Bronchial epithelial cell (primary cell): ENCODE results near the gene ZNF133. TPM values are rescaled to one million over a fixed set of nuclear protein-coding genes. Genes with fewer than 3 reads are reported as not detected.

ENCODE experiments used
- DNase-seq: peaks from one replicate; pipeline ENCODE4 v3.0.0-alpha.2; 2010; ENCODE audit warnings: low read depth
- FAIRE-seq: peaks from 2 replicates; lab custom pipeline; 2011; peaks lifted over from hg19 to GRCh38; lab: Jason Lieb, UNC
- H3K27me3 ChIP-seq: 2 replicates; pipeline ENCODE4 v1.5.1; 2011; ENCODE audit warnings: low read length; ENCODE audit not compliant: control insufficient read depth, insufficient read depth
- H3K36me3 ChIP-seq: 2 replicates; pipeline ENCODE4 v1.5.1; 2011; ENCODE audit warnings: low read length; ENCODE audit not compliant: control insufficient read depth, insufficient read depth
- H3K4me3 ChIP-seq: 2 replicates; pipeline ENCODE4 v1.5.1; 2011; ENCODE audit warnings: mild to moderate bottlenecking, low read depth, low read length, control low read depth
- total RNA-seq: library from RNA; depleted of rRNA; stranded (reverse); fragments of >200 nt; gene quantifications from 2 replicates; pipeline ENCODE4 v1.2.1, GENCODE V29; 2014
- TF ChIP-seq, protein P1 (sequence below): IDR thresholded peaks from 2 replicates; pipeline ENCODE4 v1.5.1; 2011; ENCODE audit warnings: mild to moderate bottlenecking, moderate library complexity, low read length, control low read depth, inconsistent platforms; ENCODE audit not compliant: insufficient read depth, severe bottlenecking

The ZNF133 gene
- total RNA-seq, 1 donor from 2014 or later = 30.8 TPM

DNA sequence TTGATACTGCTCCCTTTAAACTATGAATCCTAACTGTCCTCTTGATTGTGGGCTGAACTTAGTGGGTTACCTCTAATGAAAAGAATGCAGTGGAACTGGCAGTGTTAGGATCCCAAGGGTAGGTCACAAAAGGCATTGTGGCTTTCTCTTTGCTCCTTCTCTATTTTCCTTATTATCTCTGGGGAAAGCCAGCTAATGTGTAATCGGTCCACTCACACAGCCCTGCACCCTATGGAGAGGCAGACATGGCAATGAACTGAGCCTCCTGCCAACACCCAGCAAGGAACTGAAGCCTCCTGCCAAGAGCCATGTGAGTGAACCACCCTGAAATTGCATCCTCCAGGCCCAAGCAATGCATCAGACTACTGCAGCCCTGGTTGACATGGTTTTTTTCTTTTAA, 24.6 kb upstream of the ZNF133 start:
- FAIRE-seq = no peak
- no peak overlapping the region for H3K4me3 ChIP-seq
- TF ChIP-seq, protein P1, sequence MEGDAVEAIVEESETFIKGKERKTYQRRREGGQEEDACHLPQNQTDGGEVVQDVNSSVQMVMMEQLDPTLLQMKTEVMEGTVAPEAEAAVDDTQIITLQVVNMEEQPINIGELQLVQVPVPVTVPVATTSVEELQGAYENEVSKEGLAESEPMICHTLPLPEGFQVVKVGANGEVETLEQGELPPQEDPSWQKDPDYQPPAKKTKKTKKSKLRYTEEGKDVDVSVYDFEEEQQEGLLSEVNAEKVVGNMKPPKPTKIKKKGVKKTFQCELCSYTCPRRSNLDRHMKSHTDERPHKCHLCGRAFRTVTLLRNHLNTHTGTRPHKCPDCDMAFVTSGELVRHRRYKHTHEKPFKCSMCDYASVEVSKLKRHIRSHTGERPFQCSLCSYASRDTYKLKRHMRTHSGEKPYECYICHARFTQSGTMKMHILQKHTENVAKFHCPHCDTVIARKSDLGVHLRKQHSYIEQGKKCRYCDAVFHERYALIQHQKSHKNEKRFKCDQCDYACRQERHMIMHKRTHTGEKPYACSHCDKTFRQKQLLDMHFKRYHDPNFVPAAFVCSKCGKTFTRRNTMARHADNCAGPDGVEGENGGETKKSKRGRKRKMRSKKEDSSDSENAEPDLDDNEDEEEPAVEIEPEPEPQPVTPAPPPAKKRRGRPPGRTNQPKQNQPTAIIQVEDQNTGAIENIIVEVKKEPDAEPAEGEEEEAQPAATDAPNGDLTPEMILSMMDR = no peak
- H3K27me3 ChIP-seq = no peaks in the 10 kb centered on the region
- no peaks in the 10 kb centered on the region for H3K36me3 ChIP-seq
- DNase-seq = peak; percentile 58

GRCh38 chr20:18265441-18265840, 22.9 kb upstream of the ZNF133 start:
- TF ChIP-seq, protein P1 = no peak
- DNase-seq (no peak), FAIRE-seq (no peak)
- no peaks in the 10 kb centered on the region for H3K36me3 ChIP-seq
- no peak overlapping the region for H3K4me3 ChIP-seq
- H3K27me3 ChIP-seq = no peaks in the 10 kb centered on the region

DNA sequence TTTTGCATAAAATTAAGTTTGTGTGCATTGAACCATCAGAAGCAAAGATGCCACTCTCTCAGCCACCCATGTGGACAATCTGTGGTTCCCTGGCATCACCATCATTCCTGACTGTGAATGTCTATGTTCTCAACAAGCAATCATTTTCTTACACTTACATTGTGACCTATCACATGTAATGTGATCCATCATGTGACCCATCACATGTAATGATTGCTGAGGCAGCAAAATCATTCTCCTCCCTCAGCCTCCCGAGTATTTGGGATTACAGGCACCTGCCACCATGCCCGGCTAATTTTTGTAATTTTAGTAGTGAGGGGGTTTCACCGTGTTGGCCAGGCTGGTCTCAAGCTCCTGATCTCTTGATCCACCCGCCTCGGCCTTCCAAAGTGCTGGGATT, 22.0 kb upstream of the ZNF133 start:
- TF ChIP-seq, protein P1 = no peak
- no peaks in the 10 kb centered on the region for H3K27me3 ChIP-seq
- DNase-seq (no peak), FAIRE-seq (no peak)
- H3K4me3 ChIP-seq = no peak overlapping the region
- H3K36me3 ChIP-seq = no peaks in the 10 kb centered on the region

GRCh38 chr20:18267815-18268214, 20.5 kb upstream of the ZNF133 start:
- DNase-seq = no peak
- FAIRE-seq = no peak
- TF ChIP-seq, protein P1 = no peak

GRCh38 chr20:18271160-18271559, 17.2 kb upstream of the ZNF133 start:
- Histone ChIP-seq H3K27me3 (no peaks in the 10 kb centered on the region), H3K4me3 (no peak overlapping the region), H3K36me3 (no peaks in the 10 kb centered on the region)
- TF ChIP-seq, protein P1 = no peak
- DNase-seq (no peak), FAIRE-seq (no peak)

More at GRCh38 chr20:18267815-18268214, 20.5 kb upstream of the ZNF133 start:
- H3K36me3 ChIP-seq = no peaks in the 10 kb centered on the region
- H3K4me3 ChIP-seq = no peak overlapping the region
- H3K27me3 ChIP-seq = no peaks in the 10 kb centered on the region

- FAIRE-seq (no peak), DNase-seq (peak; percentile 16)
- Histone ChIP-seq H3K27me3 (no peaks in the 10 kb centered on the region), H3K4me3 (no peak overlapping the region), H3K36me3 (no peaks in the 10 kb centered on the region)
- TF ChIP-seq, protein P1 = peak; percentile 9
These were observed 15.9 kb upstream of the ZNF133 start for GRCh38 chr20:18272451-18272850.
